Measurements from ENCODE around the gene OPN4.
"Not testable (repeated sequence)": the region's sequence is repeated elsewhere in the genome, so short reads cannot be mapped to it uniquely, and the experiment has no call there.

Gene OPN4

DNA sequence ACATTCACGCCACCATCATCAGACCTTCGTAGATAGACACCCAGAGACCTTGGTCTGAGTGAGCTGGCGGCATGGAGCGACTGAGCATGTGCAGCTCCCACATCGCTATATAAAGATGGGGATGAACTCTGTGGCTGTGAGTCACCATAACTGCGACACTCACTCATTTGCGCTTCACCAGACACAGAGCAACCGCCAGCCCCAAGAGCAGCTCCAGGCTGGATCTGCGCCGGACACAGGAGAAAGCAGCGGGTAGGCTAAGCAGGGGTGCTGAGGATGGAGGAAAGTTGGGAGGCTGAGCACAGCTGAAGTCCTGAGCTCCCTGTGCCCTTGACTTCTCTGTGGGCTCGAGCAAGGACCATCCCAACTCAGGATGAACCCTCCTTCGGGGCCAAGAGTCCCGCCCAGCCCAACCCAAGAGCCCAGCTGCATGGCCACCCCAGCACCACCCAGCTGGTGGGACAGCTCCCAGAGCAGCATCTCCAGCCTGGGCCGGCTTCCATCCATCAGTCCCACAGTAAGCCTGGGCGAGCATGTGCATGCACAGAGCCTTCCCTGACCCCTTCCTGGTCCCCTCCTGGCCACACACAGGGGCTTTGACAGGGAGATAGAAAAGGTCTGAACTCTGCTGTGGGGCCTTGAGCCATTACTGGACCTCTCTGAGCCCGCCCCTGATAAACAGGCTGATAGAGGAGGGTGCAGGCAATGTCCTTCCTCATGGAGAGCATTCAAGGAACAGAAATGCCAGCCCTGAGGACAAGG lies at the start of gene OPN4:
Gene OPN4, plus strand, starts transcription at position 137 of the 762 bp plus-strand sequence. Its CDS starts 237 bp downstream, at position 374.
- peak; percentile 48 for DNase-seq

- DNase-seq: no peak
Measured at GRCh38 chr10:86607674-86608073, 46.7 kb upstream of the OPN4 start.

GRCh38 chr10:86609920-86610319 lies 44.4 kb upstream of the OPN4 start:
- no peak for DNase-seq

GRCh38 chr10:86611386-86611785 lies 43.0 kb upstream of the OPN4 start:
- DNase-seq: no peak

- DNase-seq: no peak
Measured at GRCh38 chr10:86613096-86613495, 41.3 kb upstream of the OPN4 start.

DNA sequence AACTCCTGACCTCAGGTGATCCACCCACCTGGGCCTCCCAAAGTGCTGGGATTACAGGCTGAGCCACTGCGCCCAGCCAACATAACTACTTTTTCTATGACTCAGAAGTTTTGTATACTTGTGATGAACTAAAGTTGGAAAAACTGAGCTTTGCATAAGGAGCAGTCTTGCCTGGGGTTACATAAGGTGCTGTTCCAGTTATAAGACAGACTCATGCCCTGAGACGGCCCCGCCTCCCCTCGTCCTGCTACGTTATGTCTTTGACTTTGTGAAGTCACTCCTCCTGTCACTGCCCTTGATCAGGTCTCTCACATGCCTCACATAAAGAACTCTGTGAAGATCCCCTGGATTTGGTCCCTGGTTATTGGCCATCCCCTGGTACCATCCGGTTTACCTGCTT lies 40.4 kb upstream of the OPN4 start:
- DNase-seq: no peak

DNA sequence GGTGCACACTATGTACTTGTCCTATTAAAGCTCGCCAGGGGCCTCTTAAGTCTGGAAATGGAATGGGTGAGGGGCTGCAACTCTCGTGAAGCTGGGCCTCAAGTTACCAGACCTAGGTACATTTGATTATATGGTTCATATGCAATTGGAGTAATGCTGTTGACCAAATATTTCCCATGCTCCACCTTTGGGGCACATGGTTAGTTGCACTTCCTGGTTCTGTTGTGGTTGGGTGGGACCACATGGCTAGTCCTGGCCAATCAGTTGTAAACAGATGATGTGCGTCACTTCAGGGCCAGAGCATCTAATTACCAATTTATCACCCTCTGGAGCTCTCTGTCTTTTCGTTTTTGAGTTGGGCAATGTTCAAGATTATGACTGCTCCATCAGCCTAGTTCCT lies 39.5 kb upstream of the OPN4 start:
- DNase-seq: no peak

- DNase-seq: not testable (repeated sequence)
Measured at GRCh38 chr10:86617278-86617677, 37.1 kb upstream of the OPN4 start.

DNA sequence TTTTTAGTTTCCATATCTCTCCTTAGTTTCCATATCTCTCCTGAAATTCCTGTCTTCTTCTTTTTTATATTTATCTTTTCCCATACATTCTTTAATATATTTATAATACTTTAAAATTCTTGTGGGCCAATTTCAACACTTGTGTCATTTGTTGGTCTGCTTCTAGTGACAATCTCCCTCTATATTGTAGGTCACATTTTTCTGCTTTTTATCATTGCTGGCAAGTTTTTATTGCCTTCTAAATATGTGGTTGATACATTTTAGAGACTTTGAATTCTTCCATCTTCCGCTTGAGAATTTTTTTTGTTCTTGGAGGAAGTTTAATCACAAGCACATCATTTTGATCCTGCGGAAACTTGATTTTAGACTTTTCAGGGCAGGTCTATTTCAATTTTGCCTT lies 26.0 kb upstream of the OPN4 start:
- DNase-seq: no peak

- DNase-seq: no peak
Measured at GRCh38 chr10:86630079-86630478, 24.3 kb upstream of the OPN4 start.

- peak; percentile 16 for DNase-seq
Measured at GRCh38 chr10:86632009-86632800, 22.1 kb upstream of the OPN4 start.

- no peak for DNase-seq
Measured at GRCh38 chr10:86632951-86633350, 21.4 kb upstream of the OPN4 start.

DNA sequence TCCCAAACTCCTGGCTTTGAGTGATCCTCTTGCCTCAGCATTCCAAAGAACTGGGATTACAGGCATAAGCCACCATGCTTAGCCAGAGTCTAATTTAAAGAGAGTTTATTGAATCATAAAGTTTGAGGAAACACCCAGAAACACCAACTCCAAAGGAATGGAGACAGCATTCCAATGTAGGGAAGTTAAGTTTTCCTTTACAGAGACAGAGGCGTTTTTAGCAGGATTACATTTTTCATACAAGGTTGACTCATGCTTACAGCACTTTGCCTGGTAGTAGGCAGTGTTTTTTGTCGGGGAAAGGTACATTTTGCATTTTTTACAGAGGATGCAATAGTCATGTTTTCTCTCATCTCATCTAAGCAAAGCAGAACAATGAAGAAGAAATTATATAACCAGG lies 18.9 kb upstream of the OPN4 start:
- peak; percentile 91 for DNase-seq

- DNase-seq: no peak
Measured at GRCh38 chr10:86636311-86636710, 18.0 kb upstream of the OPN4 start.

DNA sequence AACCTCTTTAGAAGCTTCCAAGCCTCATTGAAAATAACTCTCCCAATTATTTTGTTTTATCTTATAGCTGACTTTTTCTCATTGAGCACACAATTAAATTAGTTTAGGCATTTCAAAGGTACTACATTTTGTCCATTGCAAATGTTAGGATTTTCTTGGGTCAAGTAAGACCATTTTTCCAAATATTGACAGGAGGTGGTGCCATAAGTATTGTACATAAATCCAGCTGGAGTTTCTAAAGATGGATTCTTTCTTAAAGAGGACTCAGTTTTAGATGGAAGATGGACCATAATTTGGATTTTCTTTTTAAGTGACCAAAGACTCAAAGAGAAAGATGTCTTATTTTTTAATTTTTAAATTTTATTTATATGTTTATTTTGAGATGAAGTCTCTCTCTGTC lies 12.3 kb upstream of the OPN4 start:
- no peak for DNase-seq

- peak; percentile 25 for DNase-seq
Measured at GRCh38 chr10:86642499-86642898, 11.8 kb upstream of the OPN4 start.

DNA sequence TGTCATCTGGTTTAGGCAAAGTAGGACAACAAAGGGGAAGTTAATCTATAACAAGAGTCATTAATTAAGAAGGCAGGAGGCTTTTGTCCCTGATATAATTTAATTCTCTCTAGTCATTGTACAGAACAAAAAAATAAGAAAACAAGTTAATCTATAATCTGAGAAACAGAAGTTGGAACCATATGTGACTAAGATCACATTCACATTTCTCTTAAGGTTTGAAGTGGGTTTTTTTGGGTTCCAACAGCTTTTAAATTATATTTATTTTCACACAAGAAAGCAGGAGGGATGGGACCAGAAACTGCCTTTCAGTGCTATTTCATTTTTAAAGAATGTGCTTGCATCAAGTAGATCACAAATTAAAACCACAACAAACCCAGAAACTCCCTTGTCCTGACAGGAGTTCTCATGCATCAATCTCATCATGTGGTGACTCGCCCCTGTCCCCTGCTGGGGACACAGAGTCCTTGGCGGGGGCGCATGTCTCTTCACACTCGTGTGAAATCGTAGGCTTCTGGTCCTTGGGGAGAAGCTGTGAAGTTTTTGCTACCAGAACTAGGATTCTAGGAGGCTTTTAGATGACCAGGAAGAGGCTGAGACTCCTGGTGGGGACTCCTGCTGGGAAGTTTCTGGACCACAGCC lies 10.1 kb upstream of the OPN4 start:
- DNase-seq: peak; percentile 61

- no peak for DNase-seq
Measured at GRCh38 chr10:86644794-86645445, 9.4 kb upstream of the OPN4 start.

DNA sequence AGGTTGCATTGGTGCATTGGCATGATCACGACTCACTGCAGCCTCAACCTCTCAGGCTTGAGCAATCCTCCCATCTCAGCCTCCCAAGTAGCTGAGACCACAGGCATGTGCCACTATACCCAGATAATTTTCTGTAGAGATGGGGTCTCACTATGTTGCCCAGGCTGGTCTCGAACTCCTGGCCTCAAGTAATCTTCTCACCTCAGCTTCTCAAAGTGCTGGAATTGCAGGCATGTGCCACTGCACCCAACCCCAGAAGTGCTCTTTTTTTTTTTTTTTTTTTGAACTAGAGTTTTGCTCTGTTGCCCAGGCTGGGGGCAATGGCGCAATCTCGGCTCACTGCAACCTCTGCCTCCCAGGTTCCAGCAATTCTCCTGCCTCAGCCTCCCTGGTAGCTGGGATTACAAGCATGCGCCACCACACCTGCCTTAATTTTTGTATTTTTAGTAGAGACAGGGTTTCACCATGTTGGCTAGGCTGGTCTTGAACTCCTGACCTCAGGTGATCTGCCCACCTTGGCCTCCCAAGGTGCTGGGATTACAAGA lies 8.7 kb upstream of the OPN4 start:
- DNase-seq: not testable (repeated sequence)

- no peak for DNase-seq
Measured at GRCh38 chr10:86646532-86646931, 7.8 kb upstream of the OPN4 start.

DNA sequence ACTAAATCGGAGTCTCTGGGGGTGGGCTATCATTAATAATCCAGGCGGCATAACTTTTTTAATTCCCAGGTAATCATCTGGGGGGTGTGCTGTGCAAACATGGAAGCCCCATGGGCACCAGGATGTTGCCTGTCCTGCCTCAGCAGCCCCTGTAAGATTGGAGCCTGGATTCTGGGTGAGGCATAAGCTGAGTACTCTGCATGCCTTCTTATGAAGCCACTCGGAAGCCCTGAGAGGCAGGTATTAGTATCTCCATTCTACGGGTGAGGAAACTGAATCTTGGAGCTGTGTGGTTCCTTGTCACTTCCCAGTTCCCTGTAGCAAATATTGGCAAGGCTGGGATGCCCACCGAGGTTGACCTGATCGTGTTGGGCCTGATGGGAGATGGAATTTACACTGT lies 7.4 kb upstream of the OPN4 start:
- DNase-seq: no peak

DNA sequence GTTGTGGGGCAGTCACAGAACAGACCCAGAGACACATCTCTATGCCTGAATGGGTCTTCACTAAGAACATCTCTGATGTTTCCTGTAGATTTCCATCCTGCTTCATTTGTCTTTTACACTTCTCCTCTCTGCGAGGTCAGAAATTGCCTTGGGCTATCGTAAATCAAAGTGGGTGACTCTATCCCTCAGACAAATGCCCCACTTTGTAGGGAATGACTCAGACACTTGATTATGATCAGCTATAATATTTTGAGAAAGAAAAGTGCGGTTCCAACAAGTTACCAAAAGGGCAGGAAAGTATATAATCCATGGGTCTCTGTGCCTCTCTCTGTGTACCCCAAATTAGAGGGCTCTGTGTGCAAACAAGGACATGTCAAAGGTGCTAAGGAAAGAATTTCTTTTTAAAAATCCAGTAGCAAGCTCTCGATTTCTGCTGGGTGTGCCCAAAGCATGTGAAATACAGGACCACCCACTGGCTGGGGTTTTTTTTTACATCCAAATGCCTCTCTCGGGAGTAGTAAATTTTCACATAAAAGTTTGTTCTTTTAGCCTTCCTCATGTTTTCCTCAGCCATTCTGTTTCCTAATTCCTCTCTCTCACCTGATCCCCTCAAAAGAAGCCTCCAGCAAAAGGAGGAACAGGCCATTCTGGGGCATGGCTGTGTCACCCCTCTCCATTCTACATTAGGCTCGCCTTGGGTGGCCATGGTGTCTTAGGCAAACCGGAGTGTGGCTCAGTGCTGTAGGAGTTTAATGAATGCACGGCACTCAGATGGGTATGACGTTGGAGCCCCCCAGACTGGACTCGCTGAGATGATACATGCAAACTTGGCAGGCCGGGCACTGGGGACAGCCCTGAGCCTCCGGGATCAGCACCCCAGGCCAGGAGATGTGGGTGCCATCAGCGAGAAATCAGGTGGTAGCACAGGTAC lies 6.3 kb upstream of the OPN4 start:
- DNase-seq: peak; percentile 65

Data from fibroblast of skin of right quadriceps (primary cell).